ENCODE data around the gene PLCB4. TPM values are rescaled to one million over a fixed set of nuclear protein-coding genes. Genes with fewer than 3 reads are reported as not detected.

PLCB4 gene
- total RNA-seq, 4 donors from 2014 or later, result 3.5 to 30.5 (median 17.5) TPM

DNA sequence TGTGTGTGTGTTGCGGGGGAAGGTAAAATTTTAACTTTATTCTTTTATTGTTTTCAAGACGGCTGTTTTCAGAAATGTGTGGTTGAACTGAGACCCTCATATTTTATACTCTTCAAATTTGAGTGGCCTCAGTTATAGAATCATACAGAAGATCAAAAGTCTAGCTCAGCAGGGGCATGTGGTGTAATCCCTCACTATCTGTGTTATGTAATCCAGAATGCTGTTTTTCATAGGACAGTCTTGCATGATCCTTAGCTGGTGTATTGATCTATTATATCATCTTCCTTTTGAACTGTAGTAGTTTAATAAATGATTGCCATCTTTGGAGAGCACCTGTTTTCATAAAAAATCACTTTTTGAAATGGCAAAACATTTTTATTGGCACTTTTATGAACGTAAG is 1.4 kb downstream of the PLCB4 start:
- H3K4me3 ChIP-seq, result no peak overlapping the region
- H3K27ac ChIP-seq, result no peak overlapping the region
- peaks cover 0 to 16% (median 0%) of the 10 kb centered on the region in 4 donors for H3K4me1 ChIP-seq

DNA sequence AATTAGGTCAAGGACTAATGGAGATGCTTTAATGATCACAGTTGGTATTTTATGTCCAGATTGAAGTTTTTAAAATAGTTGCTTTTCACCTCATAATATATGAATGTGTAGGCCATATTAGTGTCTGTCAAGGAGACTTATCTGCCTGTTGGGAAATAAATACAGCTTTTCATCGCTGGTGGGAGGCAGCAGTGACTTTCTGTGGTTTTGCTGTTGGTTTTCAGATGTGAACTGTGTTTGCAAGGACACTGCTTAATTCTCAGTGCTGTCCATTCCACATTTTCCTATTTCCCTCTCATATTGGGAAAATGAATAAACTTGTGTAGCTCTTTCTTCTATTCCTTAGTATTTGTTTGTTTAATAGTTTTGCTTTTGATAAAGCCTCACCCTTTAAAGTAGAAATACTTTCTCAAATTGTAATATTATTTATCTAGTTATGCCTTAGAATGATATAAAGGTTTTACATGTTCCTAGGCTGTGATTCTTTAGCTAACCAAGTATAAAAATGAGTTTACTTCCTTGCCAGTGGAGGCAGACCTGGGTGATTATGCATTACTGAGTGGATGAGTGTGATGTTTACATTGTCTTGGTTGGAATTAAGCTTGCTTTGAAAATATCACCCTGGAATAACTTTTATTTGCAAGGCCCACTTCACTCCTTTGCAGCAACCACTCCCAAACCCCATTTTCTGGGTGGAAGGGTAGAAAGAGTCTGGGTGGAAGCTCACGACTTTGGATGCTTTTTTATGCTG is 3.3 kb downstream of the PLCB4 start:
- Histone ChIP-seq H3K27me3 (no peaks in the 10 kb centered on the region), H3K9me3 (no peaks in the 10 kb centered on the region), H3K27ac (no peak overlapping the region), H3K36me3 (no peaks in the 10 kb centered on the region), H3K4me1 (peaks cover 0 to 16% (median 0%) of the 10 kb centered on the region in 4 donors), H3K4me3 (no peak overlapping the region)
- TF ChIP-seq POLR2A (IDR thresholded peaks at IDR 0.05), result no peak
- TF ChIP-seq, protein P1, sequence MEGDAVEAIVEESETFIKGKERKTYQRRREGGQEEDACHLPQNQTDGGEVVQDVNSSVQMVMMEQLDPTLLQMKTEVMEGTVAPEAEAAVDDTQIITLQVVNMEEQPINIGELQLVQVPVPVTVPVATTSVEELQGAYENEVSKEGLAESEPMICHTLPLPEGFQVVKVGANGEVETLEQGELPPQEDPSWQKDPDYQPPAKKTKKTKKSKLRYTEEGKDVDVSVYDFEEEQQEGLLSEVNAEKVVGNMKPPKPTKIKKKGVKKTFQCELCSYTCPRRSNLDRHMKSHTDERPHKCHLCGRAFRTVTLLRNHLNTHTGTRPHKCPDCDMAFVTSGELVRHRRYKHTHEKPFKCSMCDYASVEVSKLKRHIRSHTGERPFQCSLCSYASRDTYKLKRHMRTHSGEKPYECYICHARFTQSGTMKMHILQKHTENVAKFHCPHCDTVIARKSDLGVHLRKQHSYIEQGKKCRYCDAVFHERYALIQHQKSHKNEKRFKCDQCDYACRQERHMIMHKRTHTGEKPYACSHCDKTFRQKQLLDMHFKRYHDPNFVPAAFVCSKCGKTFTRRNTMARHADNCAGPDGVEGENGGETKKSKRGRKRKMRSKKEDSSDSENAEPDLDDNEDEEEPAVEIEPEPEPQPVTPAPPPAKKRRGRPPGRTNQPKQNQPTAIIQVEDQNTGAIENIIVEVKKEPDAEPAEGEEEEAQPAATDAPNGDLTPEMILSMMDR (IDR thresholded peaks at IDR 0.05), result no peak
- DNase-seq, result no peak

More for the DNA sequence above, 1.4 kb downstream of the PLCB4 start:
- no peaks in the 10 kb centered on the region for H3K27me3 ChIP-seq
- no peak for DNase-seq
- no peak for TF ChIP-seq POLR2A (IDR thresholded peaks at IDR 0.05)
- TF ChIP-seq, protein P1 (IDR thresholded peaks at IDR 0.05), result no peak
- H3K9me3 ChIP-seq, result no peaks in the 10 kb centered on the region
- H3K36me3 ChIP-seq, result no peaks in the 10 kb centered on the region

DNA sequence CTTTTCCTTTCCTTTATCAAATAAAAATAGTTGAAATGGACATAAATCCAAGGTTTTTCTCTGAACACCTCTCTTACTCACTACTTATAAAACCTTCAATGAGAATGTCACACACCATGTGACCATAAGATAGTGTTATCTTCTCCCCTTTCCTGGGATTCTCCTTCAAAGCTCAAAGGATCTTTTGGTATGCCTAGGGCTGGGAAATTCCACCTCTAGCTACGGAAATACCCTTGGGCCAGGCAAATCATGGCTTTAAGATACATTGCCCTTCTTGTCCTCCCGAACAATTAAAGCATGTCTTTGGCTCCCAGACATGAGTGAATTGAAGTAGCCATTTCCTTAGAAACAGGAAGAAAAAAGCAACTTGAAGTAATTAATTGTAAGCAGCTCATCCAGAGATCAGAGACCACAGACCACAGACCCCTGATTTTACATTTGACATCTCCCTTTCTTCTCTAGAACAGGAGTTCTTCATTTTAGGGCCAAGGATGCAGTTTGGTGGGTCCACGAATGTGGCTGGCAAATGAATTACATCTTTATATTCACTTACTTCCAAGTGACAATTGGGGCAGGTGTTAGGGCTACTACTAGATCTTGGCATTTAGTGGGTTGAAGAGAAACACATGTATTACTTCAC is 4.1 kb downstream of the PLCB4 start:
- H3K4me1 ChIP-seq, result peaks cover 0 to 16% (median 0%) of the 10 kb centered on the region in 4 donors
- no peak overlapping the region for H3K4me3 ChIP-seq
- no peak for TF ChIP-seq POLR2A (IDR thresholded peaks at IDR 0.05)
- TF ChIP-seq, protein P1 (IDR thresholded peaks at IDR 0.05), result no peak
- H3K36me3 ChIP-seq, result no peaks in the 10 kb centered on the region
- no peaks in the 10 kb centered on the region for H3K27me3 ChIP-seq
- no peak for DNase-seq
- no peak overlapping the region for H3K27ac ChIP-seq
- no peaks in the 10 kb centered on the region for H3K9me3 ChIP-seq

DNA sequence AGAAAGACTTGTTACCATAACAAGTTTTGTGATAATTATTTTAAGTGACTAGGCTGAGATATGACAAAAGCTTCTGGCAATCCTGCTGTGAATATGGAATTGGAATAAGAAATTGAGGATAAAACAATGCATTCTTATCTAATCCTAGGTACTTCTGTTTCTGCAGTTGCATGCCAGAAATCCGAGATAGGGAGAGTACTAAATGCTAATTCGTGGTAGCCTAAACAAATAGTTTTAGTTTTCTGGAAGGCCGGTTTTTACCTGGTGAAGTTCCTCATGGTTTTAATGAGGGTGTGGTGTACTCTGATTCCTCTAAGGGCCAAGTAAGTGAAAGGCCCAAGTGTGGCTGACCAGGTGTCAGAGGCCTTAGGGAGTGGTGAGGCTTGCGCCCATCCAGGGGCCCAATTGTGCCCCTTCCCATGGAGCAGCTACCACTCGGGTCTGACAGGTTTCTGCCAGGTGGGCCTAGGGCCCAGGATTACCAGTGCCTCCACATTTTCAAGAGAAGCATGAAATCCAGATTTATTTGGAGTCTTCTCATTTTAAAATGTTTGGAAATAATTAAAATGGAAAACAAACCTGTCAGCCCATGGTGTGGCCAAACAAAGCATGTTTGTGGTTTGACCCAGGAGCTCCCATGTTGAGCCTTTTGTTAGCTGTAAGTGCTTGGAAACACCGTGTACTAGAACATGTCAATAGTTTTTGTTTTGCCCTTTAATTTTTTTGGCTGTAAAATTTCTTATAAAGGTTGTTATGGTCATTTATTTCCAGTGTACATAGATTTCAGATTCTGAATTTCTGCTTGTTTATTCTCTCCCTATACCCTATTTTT is 6.6 kb downstream of the PLCB4 start:
- Histone ChIP-seq H3K27ac (no peak overlapping the region), H3K4me1 (no peaks in the 10 kb centered on the region), H3K27me3 (no peaks in the 10 kb centered on the region), H3K4me3 (no peak overlapping the region), H3K9me3 (no peaks in the 10 kb centered on the region), H3K36me3 (no peaks in the 10 kb centered on the region)
- no peak for DNase-seq
- TF ChIP-seq, protein P1 (IDR thresholded peaks at IDR 0.05), result no peak
- TF ChIP-seq POLR2A (IDR thresholded peaks at IDR 0.05), result no peak

DNA sequence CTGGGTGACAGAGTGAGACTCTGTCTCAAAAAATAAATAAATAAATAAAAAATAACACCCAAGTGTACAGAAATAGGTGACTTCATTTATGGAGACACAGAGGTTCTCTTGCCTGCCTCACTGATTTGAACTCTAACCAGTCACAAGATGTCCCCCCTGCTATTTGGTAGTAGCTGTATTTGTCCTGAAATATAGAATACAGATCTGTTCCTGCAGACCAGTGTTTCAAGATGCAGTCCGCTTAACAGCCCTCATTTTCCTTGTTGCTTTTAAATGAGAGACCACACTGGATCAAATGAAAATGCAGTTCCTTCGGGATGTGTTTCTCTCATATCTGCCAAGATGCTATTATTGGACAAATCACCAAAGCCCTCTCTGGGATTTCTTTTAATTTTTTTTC is 7.6 kb downstream of the PLCB4 start:
- no peak overlapping the region for H3K4me3 ChIP-seq
- no peaks in the 10 kb centered on the region for H3K4me1 ChIP-seq
- DNase-seq, result no peak
- no peaks in the 10 kb centered on the region for H3K36me3 ChIP-seq
- H3K27me3 ChIP-seq, result no peaks in the 10 kb centered on the region
- no peaks in the 10 kb centered on the region for H3K9me3 ChIP-seq
- no peak for TF ChIP-seq POLR2A (IDR thresholded peaks at IDR 0.05)
- TF ChIP-seq, protein P1 (IDR thresholded peaks at IDR 0.05), result no peak
- H3K27ac ChIP-seq, result no peak overlapping the region
